GM11168 (cell line): ENCODE measurements around the gene RAP2B.
"Not testable (repeated sequence)": the region's sequence is repeated elsewhere in the genome, so short reads cannot be mapped to it uniquely, and the experiment has no call there.

Experiments
- in situ Hi-C: fragments of 300-500 bp; cut with MboI; formaldehyde crosslinking; loops from one replicate; pipeline ENCODE4 v1.12.0; 2022; ENCODE audit warnings: low sequenced_read_pairs; ENCODE audit not compliant: unreplicated experiment

Gene RAP2B

DNA sequence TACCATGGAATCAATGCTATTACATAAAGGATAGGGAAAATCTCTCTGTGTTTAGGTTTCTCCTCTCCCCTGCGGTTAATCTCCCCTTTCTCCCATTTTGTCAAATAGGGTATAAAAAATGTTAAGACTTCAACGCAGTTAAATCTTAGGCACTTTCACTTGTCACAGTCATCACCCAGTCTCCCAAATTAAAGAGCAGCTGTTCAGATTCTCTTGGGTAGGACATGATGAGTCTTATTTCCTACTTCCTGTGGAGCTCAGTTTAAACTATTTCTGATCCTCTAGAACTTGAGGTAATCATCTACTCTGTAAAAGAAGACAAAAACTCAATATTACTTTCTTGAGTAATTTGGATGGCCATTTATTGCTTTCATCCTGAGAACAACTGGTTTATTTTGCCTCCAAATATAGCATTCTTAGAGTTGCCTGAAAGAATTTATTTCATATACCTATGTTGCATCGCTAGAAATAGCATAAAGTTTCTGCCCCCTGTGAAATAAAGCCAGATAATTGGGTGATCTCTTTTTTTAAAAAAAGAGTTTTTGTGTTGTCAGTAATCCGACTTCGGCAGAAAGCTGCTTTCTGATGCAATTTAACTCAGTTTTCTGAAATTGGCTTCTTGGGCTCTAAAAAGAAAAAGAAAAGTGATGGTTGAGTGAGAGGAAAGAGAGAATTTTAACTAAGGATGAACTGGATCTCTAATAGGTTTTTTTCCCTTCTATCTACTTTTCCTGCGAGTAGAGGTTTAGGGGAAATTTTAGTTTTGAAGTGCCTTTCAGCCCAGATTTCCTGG, 20.7 kb downstream of the RAP2B start:
- in situ Hi-C loops = no loop called here

DNA sequence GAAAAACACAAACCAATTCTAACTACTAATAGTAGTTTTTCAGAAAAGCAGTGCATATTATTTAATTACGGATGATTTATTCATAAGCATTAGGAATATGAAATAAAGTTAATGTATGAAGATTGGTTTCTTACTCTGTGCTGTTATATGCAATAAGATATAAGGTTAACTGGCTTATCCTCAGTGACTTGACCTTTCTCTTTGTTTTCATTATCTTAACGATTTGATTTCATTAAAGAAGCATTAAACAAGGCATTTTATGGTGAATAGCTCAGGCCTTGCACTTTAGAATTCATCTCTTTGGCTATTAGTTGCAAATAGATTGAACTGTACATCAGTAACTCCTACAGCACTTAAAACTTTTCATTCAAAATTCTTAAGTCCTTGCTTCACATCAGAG, 28.9 kb downstream of the RAP2B start:
- in situ Hi-C loops = no loop called here

DNA sequence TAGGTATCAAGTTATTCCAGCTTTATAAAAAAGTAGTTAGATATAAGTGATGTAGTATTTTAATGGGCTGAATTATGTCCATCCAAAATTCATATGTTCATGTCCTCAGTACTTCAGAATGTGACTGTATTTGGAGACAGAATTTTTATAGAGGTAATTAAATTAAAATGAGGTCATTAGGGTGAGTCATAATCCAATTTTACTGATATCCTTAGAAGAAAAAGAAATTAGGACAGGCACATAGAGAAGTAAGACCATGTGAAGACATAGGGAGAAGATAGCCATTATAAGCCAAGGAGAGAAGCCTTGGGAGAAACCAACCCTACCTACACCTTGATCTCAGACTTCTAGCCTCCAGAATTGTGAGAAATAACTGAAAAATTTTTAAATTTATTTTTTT, 30.3 kb downstream of the RAP2B start:
- in situ Hi-C loops = no loop called here

DNA sequence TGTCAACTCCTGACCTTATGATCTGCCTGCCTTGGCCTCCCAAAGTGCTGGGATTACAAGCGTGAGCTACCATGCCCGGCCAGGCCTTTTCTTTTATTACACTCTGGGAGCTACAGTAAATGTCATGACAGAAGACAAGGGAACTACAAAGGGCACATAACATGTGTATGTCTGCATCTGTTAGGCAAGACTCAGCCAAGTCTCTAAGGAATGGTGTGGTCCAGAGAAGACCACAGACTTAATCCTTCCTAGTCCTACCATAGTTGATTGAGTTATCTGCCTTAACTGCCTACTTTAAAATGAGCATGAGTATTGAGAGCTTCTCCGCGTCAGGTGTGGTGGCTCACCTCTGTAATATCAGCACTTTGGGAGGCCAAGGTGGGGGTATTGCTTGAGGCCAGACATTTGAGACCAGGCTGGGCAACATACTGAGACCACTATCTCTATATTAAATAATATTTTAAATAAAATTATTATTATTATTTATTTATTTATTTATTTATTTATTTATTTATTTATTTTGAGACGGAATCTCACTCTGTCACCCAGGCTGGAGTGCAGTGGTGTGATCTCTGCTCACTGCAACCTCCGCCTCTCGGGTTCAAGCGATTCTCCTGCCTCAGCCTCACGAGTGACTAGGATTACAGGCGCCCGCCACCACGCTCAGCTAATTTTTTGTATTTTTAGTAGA, 31.9 kb downstream of the RAP2B start:
- in situ Hi-C loops = not testable (repeated sequence)

DNA sequence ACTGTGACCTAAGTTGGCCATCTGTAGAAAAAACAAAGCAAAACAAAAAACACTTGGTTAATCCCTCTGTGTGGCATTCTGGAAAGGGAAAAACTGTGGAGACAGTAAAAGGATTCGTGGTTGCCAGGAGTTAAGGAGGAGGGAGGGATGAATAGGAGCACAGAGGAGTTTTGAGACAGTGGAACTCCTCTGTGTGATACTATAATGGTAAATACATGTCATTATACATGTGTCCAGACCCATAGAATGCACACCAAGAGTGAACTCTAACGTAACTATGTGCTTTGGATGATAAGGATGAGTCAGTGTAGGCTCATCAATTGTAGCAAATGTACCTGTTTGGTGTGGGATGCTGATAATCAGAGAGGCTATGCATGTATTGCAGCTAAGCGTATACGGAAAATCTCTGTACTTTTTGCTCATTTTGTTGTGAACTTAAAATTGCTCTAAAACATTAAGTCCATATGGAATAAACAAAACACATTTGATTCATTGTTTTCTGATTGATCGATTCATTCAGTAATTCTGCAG, 33.4 kb downstream of the RAP2B start:
- in situ Hi-C loops = no loop called here

DNA sequence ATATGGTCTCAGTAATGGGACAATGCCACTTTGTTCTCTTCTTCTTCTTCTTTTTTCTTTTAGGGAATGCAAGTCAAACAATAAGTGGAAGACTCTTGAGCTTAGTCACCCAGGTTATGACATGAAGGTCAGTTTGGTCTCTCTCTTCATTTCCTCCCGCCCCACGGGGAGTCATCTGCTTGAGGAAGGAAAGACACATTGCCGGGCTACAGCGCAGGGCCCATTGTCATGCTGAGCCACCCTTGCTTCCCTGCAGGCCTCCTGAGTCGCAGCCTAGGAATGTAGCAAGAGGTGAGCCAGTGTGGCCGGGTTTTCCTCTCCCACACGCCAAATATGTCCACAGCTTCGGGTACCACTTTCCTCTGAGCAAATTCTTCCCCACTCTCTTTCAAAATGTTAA, 47.6 kb downstream of the RAP2B start:
- in situ Hi-C loops = no loop called here

DNA sequence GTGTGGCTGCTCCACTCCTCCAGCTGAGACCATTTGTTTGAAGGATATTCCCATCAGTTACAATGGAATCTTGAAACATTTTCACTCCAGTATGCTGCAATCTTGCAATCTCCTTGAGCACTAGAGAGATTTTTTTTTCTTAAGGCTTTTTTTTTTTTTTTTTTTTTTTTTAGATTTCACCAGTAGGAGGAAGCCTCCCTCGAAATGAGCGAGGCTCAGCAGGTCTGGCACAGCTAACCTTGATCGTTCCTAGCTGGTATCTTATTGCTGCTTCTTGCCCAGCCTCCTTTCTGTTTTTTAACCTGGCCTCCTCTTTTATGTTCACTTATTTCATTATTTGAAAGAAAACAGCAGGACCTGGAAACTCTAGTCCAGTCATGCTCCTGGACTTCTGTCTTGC, 48.1 kb downstream of the RAP2B start:
- in situ Hi-C loops = no loop called here

DNA sequence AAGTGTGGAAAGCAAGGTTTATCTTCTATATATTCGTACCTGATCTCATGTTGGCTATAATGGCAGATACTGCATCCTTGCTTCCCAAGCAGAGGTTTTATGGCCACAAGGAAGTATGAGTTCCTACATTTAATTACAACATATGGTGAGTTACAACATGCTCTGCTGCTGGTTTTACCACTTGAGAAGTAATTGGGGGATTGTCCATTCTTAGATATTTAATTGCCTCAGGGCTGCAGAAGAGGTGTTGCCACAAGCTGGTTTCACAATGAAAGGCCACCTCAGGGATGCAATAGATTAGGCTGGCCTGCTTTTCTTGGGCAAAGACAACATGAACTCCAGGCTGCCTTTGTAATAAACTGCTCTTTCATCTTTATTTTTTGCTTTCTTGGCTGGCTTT, 48.6 kb downstream of the RAP2B start:
- in situ Hi-C loops = no loop called here

DNA sequence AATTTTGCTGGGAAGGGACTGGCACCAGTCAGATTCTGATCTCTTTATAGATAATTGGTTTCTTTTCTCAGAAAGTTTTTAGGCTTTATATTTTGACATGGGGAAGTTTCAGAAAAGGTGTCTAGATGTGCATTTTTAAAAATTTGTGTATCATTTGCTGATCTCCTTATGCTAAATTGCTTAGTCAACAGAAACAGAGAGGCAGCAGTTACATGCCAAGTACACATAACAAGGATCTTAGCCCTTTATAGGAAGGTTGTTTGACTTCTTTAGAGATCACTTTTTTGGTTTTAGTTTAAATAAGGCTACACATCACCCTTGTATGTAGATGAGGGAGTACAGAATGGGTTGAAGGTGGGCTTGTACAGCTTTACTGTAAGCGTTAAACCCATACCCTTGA, 53.5 kb downstream of the RAP2B start:
- in situ Hi-C loops = no loop called here

DNA sequence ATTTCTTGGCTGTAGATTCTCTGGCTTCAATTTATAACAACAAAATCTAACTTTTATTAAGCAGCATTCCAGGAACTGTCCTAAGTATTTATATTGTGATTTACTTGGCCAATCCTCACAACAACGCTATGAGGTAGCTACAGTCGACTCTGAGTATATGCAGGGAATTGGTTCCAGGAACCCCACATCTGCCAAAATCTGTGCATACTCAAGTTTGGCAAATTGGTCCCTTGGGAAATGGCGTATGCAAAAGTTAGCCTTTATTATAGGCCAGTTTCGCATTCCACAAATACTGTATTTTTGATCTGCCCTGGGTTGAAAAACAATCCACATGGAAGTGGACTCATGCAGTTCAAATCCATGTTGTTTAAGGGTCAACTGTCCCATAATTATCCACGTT, 53.9 kb downstream of the RAP2B start:
- in situ Hi-C loops = no loop called here

DNA sequence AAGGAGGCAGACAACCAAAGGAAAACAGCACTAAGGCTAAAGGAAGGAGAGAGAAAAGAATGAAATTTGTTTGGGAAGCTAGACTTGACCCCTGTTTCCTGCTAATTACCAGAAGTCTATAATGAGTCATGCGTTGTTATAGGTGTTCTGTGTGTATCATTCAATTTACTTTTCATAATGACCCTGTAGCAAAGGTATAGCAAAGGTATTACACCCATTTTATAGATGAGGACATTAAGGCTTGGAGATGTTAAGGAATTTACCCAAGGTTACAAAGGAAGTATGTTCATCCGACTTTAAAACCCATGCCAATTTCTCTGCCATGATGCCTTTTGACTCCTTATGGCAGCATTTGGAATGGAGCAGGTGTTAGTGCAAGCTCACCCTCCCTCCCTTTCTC, 54.9 kb downstream of the RAP2B start:
- in situ Hi-C loops = no loop called here

DNA sequence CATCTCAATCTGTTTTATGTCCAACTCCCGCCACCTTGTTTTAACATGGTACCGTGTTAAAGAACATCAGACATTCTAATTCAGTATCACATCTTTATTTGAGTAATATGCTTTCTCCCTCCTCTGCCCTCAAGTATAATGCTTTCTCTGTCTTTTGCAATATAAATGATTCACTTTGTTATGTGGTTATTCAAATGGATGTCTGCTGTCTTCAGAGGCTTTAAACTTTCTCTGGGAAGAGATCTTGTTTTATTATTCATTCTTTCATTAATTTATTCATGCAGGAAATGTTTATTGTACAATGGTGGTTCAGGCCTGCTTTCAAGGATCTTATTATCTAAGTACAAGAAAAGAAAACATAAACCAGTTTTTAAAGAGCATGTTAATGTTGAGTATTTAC, 57.1 kb downstream of the RAP2B start:
- in situ Hi-C loops = no loop called here
